Measurements from ENCODE around the gene SMC6. TPM values are rescaled to one million over a fixed set of nuclear protein-coding genes. Genes with fewer than 3 reads are reported as not detected.

SMC6 gene, protein sequence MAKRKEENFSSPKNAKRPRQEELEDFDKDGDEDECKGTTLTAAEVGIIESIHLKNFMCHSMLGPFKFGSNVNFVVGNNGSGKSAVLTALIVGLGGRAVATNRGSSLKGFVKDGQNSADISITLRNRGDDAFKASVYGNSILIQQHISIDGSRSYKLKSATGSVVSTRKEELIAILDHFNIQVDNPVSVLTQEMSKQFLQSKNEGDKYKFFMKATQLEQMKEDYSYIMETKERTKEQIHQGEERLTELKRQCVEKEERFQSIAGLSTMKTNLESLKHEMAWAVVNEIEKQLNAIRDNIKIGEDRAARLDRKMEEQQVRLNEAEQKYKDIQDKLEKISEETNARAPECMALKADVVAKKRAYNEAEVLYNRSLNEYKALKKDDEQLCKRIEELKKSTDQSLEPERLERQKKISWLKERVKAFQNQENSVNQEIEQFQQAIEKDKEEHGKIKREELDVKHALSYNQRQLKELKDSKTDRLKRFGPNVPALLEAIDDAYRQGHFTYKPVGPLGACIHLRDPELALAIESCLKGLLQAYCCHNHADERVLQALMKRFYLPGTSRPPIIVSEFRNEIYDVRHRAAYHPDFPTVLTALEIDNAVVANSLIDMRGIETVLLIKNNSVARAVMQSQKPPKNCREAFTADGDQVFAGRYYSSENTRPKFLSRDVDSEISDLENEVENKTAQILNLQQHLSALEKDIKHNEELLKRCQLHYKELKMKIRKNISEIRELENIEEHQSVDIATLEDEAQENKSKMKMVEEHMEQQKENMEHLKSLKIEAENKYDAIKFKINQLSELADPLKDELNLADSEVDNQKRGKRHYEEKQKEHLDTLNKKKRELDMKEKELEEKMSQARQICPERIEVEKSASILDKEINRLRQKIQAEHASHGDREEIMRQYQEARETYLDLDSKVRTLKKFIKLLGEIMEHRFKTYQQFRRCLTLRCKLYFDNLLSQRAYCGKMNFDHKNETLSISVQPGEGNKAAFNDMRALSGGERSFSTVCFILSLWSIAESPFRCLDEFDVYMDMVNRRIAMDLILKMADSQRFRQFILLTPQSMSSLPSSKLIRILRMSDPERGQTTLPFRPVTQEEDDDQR
- 27.8 and 31.0 TPM in 2 replicates for total RNA-seq

DNA sequence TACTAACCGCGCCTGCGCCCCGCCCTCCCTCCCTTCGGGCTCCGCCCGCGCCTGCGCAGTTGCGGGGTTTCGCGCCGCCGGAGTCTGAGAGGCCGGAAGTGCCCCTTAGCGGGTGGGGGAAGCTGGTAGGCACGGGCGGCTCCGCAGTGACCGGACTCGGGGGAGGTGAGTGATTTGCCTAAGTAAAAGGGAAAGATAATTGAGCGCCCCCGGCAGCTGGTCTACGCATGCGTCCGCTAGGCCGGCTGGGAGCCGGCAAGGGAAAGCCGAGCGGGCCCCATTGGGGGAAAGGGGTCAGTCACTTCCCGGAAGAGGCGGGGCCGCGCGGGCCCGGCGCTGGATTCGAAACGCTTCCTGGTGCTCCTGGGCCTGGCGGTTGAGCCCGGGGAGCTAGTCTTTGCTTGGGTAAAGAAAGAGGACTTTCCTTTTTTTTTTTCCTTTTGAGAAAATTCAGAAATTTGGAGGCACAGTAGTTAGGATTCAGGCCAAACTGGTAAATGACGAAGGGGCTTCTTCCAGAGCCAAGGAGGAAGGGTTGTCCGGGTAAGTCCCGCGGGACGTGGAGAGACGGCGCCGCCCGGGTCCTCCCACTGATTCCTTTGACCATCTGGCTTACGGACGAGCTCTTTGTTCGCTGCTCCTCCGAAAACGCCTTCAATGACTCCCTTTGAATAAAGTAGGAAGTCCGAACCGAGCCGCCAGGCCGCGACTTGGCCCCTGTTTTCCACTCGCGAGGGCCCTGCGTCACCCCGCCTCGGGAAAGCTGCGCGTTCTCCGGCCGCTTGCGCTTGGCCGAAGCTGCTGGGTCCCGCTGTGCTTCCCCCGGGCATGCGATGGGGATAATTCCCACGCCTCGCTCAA is at the start of gene SMC6, which contains the start of gene GEN1:
Gene SMC6, minus strand, starts transcription at position 8 of the 861 bp plus-strand sequence. CDS start 7,864 bp downstream, outside the sequence.
Gene GEN1, plus strand, starts transcription at position 336 of the 861 bp plus-strand sequence. CDS start 5,806 bp downstream, outside the sequence.
- H3K27me3 Mint-ChIP-seq (ENCODE audit: insufficient read depth), result no peaks in the 10 kb centered on the region
- no peaks in the 10 kb centered on the region for H3K9me3 Mint-ChIP-seq
- peaks cover 2% of the 10 kb centered on the region for H3K36me3 Mint-ChIP-seq (ENCODE audit: low read depth)
- peak within 1 kb of the TSS; percentile 86 for H3K4me3 Mint-ChIP-seq
- DNase-seq (ENCODE audit: low spot score), result peak; percentile 86
- peak within 1 kb of the TSS; percentile 78 for H3K27ac Mint-ChIP-seq
- peaks cover 69% of the 10 kb centered on the region for H3K4me1 Mint-ChIP-seq (ENCODE audit: low read depth)
- intact Hi-C loops (cut with micrococcal nuclease), result loop anchor here (1.0 to 10.0 kb wide), 5 partner anchors 35 to 1593 kb away; partner anchors contain the start of genes RAD51AP2 and RDH14

DNA sequence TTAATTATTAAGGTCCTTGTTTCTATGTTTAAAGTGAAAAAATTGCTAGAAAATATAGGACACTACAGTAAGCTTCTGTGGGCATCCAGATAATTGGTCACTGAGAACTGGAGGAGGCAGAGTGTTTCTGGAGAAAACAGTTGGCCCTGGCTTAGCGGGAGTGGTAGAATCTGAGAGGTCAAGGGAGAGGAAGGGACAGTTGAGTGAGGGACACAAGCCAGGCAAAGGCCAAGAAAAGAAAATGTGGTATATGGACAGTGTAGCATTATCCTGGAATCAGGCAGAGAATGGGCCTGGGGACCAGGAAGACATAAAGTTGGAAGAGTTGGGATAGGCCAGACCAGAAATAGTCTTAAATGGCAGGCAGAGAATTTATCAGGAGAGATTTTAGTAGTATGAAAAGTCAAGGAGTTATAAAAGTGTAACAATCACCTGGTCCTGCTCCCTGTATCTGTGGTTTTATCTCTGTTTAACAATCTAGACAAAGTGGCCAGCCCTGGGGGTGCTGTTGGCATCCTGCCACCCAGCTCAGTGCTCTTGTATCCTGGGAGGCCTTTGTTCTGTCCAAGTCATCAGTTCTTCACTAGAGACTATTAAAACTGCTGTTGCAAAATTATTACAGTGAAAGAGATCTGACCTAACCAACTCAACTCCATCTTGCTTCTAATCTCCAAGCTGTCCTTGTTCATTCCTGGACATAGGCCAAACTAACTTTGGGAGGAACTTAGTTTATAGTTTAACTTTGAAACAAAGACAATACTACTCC is 47.3 kb upstream of the SMC6 start:
- Mint-ChIP-seq H3K27me3 (ENCODE audit: insufficient read depth) (peaks cover 23% of the 10 kb centered on the region), H3K36me3 (ENCODE audit: low read depth) (no peaks in the 10 kb centered on the region), H3K4me3 (no peak overlapping the region), H3K9me3 (no peaks in the 10 kb centered on the region), H3K27ac (no peak overlapping the region), H3K4me1 (ENCODE audit: low read depth) (peaks cover 9% of the 10 kb centered on the region)
- intact Hi-C loops (cut with micrococcal nuclease), result no loop called here
- DNase-seq (ENCODE audit: low spot score), result no peak

DNA sequence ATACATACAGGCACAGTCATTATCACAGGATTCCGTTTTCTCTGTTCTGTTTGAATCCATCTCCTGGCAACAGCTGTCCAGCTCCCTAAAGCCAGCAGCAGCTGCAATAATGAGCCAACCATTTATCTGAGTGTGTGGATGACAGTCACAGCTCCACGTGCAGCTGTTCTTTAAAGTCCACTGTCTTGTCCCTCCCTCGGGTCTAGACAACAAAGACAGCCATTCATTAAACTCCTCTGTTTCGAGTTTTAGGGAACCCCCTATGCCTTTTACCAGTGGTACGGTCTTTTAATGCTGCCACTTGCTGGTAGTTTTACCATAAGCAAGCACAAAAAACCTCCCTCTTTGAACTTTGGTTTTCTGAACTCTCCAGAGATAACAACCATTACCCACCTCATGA is 46.6 kb upstream of the SMC6 start:
- intact Hi-C loops (cut with micrococcal nuclease), result no loop called here
- Mint-ChIP-seq H3K4me1 (ENCODE audit: low read depth) (peaks cover 9% of the 10 kb centered on the region), H3K27me3 (ENCODE audit: insufficient read depth) (peaks cover 24% of the 10 kb centered on the region), H3K9me3 (no peaks in the 10 kb centered on the region), H3K4me3 (no peak overlapping the region), H3K36me3 (ENCODE audit: low read depth) (no peaks in the 10 kb centered on the region), H3K27ac (no peak overlapping the region)
- no peak for DNase-seq (ENCODE audit: low spot score)

DNA sequence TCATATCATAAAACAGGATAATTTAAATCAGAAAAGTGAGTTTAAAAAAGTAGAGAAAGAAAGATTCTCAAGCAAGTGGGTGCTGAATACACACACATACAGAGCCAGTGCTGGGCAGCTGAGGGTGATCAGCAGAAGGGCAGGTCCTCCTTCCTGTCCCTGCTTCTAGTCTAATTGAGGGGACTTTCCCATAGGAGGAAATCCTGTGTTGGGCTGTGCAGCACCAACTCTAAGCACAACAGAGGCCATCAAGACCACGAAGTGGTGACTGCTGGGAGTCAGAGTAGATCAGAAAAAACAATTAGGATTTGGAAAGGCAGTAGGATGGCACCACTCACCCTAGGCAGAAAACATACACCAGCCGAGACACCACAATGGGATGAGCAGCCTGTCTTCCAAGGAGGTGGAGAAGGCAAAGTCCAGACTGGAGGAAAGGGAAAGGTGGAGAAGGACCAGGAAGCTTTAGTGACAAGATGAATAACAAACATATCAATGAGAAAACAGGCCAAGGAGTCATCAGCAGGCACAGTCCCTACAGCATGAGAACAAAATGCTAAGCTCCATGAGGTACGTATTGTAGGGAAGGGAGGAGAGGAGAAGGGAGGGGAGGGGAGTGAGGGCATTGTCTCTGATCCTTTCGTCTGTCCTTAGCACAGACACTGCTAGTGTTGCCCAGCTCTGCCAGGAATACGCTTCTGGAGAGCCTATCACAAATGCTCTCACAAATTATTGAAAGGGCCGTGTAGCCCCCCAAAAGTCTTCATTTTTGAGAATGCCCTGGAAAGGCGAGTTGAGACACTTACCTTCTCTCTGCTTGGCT is 45.9 kb upstream of the SMC6 start:
- Mint-ChIP-seq H3K9me3 (no peaks in the 10 kb centered on the region), H3K27me3 (ENCODE audit: insufficient read depth) (peaks cover 30% of the 10 kb centered on the region), H3K4me1 (ENCODE audit: low read depth) (peaks cover 9% of the 10 kb centered on the region), H3K27ac (no peak overlapping the region), H3K36me3 (ENCODE audit: low read depth) (no peaks in the 10 kb centered on the region), H3K4me3 (no peak overlapping the region)
- intact Hi-C loops (cut with micrococcal nuclease), result no loop called here
- no peak for DNase-seq (ENCODE audit: low spot score)

DNA sequence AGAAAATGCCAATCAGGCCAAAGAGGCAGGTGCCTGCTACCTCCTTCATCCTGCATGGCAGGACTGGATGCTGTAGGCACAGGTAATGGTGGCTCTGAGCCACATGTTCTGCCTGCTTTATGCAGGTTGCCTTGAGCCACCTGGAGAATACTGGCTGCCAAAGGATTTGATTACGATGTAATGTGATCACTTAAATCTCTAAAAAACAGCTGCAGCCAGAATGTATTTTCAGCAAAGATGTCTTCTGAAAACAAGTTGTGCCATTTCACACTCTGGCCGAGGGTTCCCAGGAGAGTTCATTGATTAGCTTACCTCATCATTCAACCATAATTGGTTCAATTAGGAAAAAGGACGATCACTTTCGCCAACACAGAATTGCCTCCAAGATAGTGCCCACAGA is 44.7 kb upstream of the SMC6 start:
- DNase-seq (ENCODE audit: low spot score), result no peak
- intact Hi-C loops (cut with micrococcal nuclease), result no loop called here
- H3K36me3 Mint-ChIP-seq (ENCODE audit: low read depth), result no peaks in the 10 kb centered on the region
- H3K4me1 Mint-ChIP-seq (ENCODE audit: low read depth), result peaks cover 9% of the 10 kb centered on the region
- H3K9me3 Mint-ChIP-seq, result no peaks in the 10 kb centered on the region
- H3K4me3 Mint-ChIP-seq, result no peak overlapping the region
- H3K27ac Mint-ChIP-seq, result no peak overlapping the region
- H3K27me3 Mint-ChIP-seq (ENCODE audit: insufficient read depth), result peaks cover 33% of the 10 kb centered on the region

DNA sequence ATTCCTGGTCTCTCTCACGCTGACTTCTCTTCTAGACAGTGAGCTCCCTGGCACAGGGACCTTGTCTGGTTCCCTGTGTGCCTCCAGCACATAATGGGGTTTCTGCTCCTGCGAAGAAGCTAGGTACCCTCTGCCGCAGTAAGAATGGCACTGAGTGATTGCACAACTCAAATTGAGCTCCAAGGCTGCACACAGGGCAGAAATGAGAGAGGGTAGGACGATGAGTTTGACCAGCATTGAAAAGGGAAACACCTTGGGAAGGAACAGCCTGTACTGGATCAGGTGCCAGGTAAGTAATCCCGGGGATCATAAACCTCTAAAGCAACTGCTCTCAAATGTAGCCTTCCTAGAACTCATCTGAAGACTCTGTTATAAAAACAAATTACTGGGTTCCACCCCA is 41.7 kb upstream of the SMC6 start:
- Mint-ChIP-seq H3K9me3 (no peaks in the 10 kb centered on the region), H3K4me1 (ENCODE audit: low read depth) (peaks cover 35% of the 10 kb centered on the region), H3K4me3 (no peak overlapping the region), H3K27ac (no peak overlapping the region), H3K36me3 (ENCODE audit: low read depth) (no peaks in the 10 kb centered on the region), H3K27me3 (ENCODE audit: insufficient read depth) (peaks cover 45% of the 10 kb centered on the region)
- no peak for DNase-seq (ENCODE audit: low spot score)
- intact Hi-C loops (cut with micrococcal nuclease), result no loop called here

DNA sequence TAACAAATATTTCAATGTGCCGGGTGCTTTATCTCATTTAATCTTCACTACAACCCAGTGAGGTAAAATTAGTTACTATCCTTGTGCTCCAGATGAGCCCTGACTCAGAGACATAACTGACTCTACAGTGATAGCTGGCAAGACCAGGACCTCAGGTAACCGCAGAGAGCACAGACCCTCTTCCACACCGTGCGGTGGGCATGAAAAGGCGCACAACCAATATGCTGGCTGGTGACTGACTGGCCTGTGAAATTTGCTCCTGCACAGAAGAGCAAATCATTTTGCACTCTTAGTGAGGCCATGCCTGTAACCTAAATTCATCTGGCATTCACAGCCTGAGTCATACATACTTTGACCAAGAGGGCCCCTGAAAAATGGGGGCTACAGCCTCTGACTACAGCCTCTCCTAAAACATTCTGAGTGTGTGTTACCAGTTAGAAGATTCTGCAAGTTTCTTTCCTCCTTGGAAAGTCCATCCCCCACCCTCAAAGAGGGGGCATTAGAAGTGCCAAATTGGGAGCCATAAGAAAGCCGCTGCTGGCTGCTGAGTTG is 40.3 kb upstream of the SMC6 start:
- Mint-ChIP-seq H3K27me3 (ENCODE audit: insufficient read depth) (peaks cover 47% of the 10 kb centered on the region), H3K9me3 (no peaks in the 10 kb centered on the region), H3K4me1 (ENCODE audit: low read depth) (peaks cover 27% of the 10 kb centered on the region), H3K27ac (no peak overlapping the region), H3K36me3 (ENCODE audit: low read depth) (no peaks in the 10 kb centered on the region), H3K4me3 (no peak overlapping the region)
- DNase-seq (ENCODE audit: low spot score), result no peak
- intact Hi-C loops (cut with micrococcal nuclease), result no loop called here

DNA sequence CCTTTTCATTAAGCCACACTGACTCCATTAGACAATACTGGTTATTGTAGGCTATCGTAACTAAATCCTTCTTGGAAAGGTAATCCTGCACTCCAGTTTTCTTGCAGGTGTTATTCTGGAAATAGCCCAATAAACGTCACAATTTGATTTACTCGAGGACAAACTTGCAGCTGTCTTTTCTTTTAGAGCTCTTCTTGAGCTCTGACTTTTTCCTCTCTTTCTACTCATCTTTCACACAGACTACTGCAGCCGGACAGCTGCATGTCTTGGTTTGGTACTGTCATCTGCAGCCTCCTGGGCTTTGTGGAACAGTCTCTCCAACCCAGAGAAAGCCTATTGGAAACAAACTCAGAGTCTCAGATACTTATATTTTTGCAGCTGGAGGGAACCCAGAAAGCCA is 39.7 kb upstream of the SMC6 start:
- intact Hi-C loops (cut with micrococcal nuclease), result no loop called here
- H3K27me3 Mint-ChIP-seq (ENCODE audit: insufficient read depth), result peaks cover 47% of the 10 kb centered on the region
- no peaks in the 10 kb centered on the region for H3K9me3 Mint-ChIP-seq
- H3K27ac Mint-ChIP-seq, result no peak overlapping the region
- no peaks in the 10 kb centered on the region for H3K36me3 Mint-ChIP-seq (ENCODE audit: low read depth)
- peaks cover 26% of the 10 kb centered on the region for H3K4me1 Mint-ChIP-seq (ENCODE audit: low read depth)
- H3K4me3 Mint-ChIP-seq, result no peak overlapping the region
- no peak for DNase-seq (ENCODE audit: low spot score)

DNA sequence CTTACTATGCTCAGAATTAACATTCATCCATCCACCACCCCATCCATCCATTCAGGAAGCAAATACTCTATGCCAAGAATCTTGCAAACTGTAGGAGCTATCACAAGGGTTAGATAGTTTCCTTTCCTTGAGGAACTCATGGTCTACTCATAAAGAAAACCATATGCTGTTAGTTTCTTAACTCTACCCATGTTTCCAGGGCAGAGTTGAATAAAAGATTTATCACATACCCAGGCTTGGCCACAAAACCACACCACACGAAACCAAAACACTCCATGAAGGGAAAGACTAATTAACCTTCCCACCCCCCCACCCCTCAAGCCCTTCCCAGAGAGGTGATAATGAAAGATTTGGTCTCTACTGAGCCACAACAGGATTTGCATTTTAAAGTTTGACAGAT is 38.9 kb upstream of the SMC6 start:
- DNase-seq (ENCODE audit: low spot score), result no peak
- Mint-ChIP-seq H3K4me1 (ENCODE audit: low read depth) (peaks cover 26% of the 10 kb centered on the region), H3K4me3 (no peak overlapping the region), H3K27me3 (ENCODE audit: insufficient read depth) (peaks cover 40% of the 10 kb centered on the region), H3K9me3 (no peaks in the 10 kb centered on the region), H3K27ac (no peak overlapping the region), H3K36me3 (ENCODE audit: low read depth) (no peaks in the 10 kb centered on the region)
- intact Hi-C loops (cut with micrococcal nuclease), result no loop called here

DNA sequence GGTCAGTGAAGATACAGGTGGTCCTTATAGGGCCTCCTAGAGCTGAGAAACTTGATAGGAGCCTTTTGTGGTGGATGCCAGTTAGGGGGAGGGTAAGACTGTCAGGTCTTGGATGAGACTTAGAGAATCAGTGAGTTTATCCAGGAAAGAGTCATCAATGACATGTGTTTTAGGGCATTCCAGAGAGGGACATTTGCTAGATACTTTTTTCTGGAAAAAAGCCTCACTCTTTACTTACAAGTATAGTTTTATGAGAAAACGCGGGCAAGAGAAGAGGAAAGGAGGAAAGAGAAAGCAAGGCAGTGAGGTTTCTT is 38.2 kb upstream of the SMC6 start:
- Mint-ChIP-seq H3K27ac (no peak overlapping the region), H3K9me3 (no peaks in the 10 kb centered on the region)
- intact Hi-C loops (cut with micrococcal nuclease), result no loop called here

More for the DNA sequence above, 38.2 kb upstream of the SMC6 start:
- H3K27me3 Mint-ChIP-seq (ENCODE audit: insufficient read depth), result peaks cover 40% of the 10 kb centered on the region
- peaks cover 26% of the 10 kb centered on the region for H3K4me1 Mint-ChIP-seq (ENCODE audit: low read depth)
- DNase-seq (ENCODE audit: low spot score), result no peak
- no peaks in the 10 kb centered on the region for H3K36me3 Mint-ChIP-seq (ENCODE audit: low read depth)
- no peak overlapping the region for H3K4me3 Mint-ChIP-seq

Data from activated T-helper 1 cell treated with anti-CD3 and anti-CD28 coated beads, Interleukin-12 subunit alpha, Interleukin-12 subunit beta, Interleukin-2, Interleukin-4 antibody, amounts not matched to agents 30 ng/mL and 10 ng/mL and 1 ng/mL, durations not matched to agents 14 hours and 24 hours and 36 hours (primary cell).